ENCODE results near the gene ATP6V1B1. TPM values are rescaled to one million over a fixed set of nuclear protein-coding genes. Genes with fewer than 3 reads are reported as not detected.

ATP6V1B1 gene
- total and polyA plus RNA-seq, 12 donors = 0.14 to 4.6 (median 0.69) TPM; not detected in 4

DNA sequence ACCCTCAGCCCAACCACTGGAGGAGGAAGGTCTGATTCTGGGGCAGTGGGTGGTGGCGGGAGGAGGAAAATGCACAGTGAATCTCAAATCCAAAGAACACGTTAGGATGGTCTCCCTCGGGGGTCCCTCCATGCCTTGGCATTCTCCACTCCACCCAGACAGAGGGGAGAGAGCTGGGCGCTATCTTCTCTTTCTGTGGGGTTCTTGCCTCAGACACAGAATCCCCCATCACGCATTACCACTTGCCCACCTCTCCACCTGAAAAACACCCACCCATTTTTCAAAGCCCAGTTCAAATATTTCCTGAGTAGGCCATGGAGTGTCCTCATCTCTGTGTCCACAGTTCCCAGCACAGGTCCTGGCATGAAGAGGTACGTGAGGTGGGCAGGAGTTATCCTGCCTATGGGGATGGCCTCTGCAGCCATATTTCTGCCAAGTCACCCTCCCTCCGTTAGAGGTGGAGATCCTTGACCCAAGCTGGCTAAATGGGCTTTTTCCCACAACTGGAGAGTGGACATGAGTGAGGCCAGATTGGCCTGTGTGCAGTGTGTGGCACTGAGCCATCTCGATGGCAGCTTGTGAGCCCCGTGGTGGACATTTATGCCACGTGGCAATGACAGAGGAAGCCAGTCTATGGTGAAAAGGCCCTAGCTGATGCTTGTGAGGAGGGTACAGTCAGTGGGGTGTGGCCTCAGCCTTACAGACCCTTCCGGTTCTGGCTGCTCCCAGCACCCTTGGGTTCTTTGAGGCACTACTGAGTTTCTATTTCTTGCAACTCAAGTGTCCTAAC, 68.5 kb downstream of the ATP6V1B1 start:
- Histone ChIP-seq H3K36me3 (replicated peaks in 1 of 2) (no peaks in the 10 kb centered on the region), H3K27me3 (no peaks in the 10 kb centered on the region), H3K9me3 (replicated peaks in 1 of 3) (no peaks in the 10 kb centered on the region), H3K4me3 (no peak overlapping the region), H3K4me1 (replicated peaks in 1 of 2) (no peaks in the 10 kb centered on the region), H3K27ac (no peak overlapping the region)
- WGBS, 4 donors = 66 to 86% (median 71%) methylated on average over 9 to 11 of the region's 11 CpGs
- no peak for DNase-seq
- intact Hi-C loops (cut with DNase I) = no loop called here
- TF ChIP-seq, protein P1, sequence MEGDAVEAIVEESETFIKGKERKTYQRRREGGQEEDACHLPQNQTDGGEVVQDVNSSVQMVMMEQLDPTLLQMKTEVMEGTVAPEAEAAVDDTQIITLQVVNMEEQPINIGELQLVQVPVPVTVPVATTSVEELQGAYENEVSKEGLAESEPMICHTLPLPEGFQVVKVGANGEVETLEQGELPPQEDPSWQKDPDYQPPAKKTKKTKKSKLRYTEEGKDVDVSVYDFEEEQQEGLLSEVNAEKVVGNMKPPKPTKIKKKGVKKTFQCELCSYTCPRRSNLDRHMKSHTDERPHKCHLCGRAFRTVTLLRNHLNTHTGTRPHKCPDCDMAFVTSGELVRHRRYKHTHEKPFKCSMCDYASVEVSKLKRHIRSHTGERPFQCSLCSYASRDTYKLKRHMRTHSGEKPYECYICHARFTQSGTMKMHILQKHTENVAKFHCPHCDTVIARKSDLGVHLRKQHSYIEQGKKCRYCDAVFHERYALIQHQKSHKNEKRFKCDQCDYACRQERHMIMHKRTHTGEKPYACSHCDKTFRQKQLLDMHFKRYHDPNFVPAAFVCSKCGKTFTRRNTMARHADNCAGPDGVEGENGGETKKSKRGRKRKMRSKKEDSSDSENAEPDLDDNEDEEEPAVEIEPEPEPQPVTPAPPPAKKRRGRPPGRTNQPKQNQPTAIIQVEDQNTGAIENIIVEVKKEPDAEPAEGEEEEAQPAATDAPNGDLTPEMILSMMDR (IDR thresholded peaks at IDR 0.05) = no peak
- TF ChIP-seq POLR2A (IDR thresholded peaks at IDR 0.05) = no peak

DNA sequence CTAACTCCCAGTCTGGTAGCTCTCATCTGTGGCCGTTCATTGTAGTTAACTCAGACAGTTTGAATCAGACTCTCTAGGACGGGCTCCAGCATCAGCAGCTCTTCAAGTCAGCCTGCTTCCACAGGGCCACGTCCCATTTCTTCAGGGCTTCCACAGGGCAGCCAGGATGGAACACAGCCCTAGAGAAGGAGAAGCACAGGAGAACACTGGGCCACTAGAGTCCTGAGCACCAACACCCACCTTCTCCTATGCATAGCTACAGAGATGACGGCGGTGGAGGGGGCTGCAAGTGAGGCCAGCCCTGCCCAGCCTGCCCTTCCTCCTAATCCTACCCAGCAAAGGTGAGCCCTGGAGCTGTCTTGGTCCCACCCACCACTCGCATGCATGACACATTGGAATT, 69.2 kb downstream of the ATP6V1B1 start:
- WGBS, 4 donors = 75 to 88% (median 81%) methylated on average over 5 to 6 of the region's 6 CpGs
- Histone ChIP-seq H3K36me3 (replicated peaks in 1 of 2) (no peaks in the 10 kb centered on the region), H3K4me3 (no peak overlapping the region), H3K27me3 (no peaks in the 10 kb centered on the region), H3K27ac (no peak overlapping the region), H3K4me1 (replicated peaks in 1 of 2) (no peaks in the 10 kb centered on the region), H3K9me3 (replicated peaks in 1 of 3) (no peaks in the 10 kb centered on the region)
- TF ChIP-seq, protein P1 (IDR thresholded peaks at IDR 0.05) = no peak
- TF ChIP-seq POLR2A (IDR thresholded peaks at IDR 0.05) = no peak
- no peak for DNase-seq
- intact Hi-C loops (cut with DNase I) = no loop called here

DNA sequence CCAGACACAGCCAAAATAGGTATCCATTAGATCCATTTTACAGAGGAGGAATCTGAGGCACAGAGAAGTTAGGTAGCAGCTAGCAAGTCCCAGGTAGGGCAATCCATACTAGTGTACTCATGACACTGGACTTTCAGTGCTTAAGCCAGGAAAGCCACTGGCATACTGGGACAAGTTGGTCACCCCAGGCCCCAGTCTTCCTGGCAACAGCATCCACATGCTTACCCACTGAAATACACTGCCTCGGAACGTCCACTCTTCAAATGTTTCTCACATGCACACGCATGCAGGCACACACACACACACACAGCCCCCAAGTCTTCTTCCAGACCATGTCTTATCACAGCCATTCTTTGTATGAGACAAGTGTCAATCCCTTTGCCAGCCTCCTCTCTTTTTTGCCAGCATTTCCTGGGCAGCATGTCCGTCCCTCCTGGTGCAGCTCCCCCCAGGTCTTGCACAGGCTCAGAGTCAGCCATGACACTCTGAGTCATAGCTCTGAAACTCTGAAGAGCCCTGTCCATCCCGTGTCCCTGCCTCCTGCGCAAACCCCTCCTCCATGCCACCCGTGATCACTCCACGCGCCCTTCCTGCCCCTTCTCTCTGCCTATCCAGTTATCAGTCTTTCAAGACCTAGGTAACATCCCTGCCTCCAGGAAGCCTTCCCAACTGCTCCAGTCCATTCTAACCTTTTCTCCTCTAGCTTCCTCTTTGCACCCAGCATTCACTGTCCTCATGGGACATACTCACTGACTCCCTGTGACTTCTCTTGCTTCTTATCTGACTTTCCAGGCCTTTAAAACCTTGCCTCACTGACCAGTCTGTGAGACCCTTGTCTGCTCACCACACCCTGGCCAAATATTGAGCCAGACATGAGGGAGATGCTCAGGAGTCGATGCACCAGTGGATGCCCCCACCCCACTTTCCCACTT, 69.8 kb downstream of the ATP6V1B1 start:
- no peak for TF ChIP-seq POLR2A (IDR thresholded peaks at IDR 0.05)
- TF ChIP-seq, protein P1 (IDR thresholded peaks at IDR 0.05) = no peak
- Histone ChIP-seq H3K9me3 (replicated peaks in 1 of 3) (no peaks in the 10 kb centered on the region), H3K4me3 (no peak overlapping the region), H3K36me3 (replicated peaks in 1 of 2) (no peaks in the 10 kb centered on the region), H3K27me3 (no peaks in the 10 kb centered on the region), H3K27ac (no peak overlapping the region), H3K4me1 (replicated peaks in 1 of 2) (no peaks in the 10 kb centered on the region)
- no peak for DNase-seq
- intact Hi-C loops (cut with DNase I) = no loop called here
- 73 to 79% (median 74%) methylated on average over 10 of the region's 10 CpGs for WGBS, 4 donors

DNA sequence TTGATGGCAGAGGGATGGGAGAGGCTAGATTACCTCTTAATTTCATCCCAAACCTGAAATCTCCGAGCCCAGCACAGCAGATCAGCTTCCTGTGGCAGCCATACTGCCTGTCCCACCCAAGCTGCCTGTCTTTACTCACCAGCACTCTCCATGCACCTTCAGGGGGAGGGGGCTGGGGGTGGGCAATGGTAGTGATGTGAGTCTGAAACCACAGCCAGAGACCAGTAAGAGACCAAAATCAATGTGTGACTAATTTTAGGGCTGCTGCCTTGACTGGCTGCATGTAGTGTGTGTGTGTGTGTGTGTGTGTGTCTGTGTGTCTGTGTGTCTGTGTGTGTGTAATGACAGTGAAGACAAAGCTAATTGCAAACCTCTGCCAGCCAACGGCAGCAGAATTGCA, 70.6 kb downstream of the ATP6V1B1 start:
- 44 to 74% (median 53%) methylated on average over 2 of the region's 2 CpGs for WGBS, 4 donors
- no peaks in the 10 kb centered on the region for H3K27me3 ChIP-seq
- no peaks in the 10 kb centered on the region for H3K36me3 ChIP-seq (replicated peaks in 1 of 2)
- H3K9me3 ChIP-seq (replicated peaks in 1 of 3) = no peaks in the 10 kb centered on the region
- TF ChIP-seq POLR2A (IDR thresholded peaks at IDR 0.05) = no peak
- TF ChIP-seq, protein P1 (IDR thresholded peaks at IDR 0.05) = no peak
- no peak overlapping the region for H3K27ac ChIP-seq
- no peak overlapping the region for H3K4me3 ChIP-seq
- no peak for DNase-seq
- intact Hi-C loops (cut with DNase I) = no loop called here
- H3K4me1 ChIP-seq (replicated peaks in 1 of 2) = no peaks in the 10 kb centered on the region
